KG1 (cell line): ENCODE results near the gene TENT4A.

ENCODE experiments used
- DNase-seq: peaks from one replicate; lab custom pipeline; 2025; lab: John Stamatoyannopoulos, UW

Gene TENT4A

DNA sequence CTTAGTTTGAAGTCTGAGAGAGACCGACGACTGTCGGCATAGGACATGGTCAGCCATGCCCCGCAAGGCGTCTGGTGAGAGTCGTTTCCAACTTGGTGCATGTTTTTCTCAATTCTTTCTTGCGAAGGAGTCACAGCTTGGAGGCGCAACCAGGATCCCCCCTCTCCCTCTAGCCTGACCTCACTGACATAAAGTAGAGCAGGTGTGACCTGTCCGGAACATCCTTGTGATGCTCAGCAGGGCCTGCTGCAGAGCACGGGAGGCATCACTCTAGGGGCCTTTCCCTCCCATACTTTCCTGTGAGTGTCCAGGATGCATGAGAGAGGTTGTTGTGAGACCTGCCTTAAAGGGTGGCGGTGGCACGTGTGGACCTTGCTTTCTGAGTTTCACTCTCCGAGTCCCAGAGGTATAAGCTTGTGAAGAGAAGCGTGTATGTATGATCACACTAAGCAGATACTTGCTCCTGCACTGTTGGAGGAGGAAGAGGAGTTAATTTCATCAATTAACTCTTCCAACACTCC lies 5.0 kb downstream of the TENT4A start:
- no peak for DNase-seq

- DNase-seq, result no peak
These were observed 5.5 kb downstream of the TENT4A start for GRCh38 chr5:6718718-6719117.

DNA sequence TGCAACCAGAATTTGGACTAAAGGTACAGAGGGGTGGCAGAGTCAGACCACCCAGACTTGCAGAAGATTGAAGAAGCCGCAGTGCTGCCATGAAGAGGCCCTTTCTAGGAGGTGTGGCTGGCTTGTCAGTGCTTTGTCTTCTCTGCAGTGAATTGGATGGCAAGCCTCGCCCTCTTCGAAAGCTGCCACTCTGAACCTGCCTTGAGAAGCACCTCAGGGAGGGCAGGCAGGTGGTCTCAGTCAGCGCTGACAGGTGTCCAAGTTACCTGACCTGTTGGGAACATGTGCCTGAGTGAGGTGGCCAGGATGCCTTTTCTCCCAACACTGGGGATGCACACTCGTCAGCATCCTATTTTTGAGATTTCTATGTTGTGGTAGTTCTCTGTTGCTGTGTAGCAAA lies 6.2 kb downstream of the TENT4A start:
- DNase-seq, result no peak

DNA sequence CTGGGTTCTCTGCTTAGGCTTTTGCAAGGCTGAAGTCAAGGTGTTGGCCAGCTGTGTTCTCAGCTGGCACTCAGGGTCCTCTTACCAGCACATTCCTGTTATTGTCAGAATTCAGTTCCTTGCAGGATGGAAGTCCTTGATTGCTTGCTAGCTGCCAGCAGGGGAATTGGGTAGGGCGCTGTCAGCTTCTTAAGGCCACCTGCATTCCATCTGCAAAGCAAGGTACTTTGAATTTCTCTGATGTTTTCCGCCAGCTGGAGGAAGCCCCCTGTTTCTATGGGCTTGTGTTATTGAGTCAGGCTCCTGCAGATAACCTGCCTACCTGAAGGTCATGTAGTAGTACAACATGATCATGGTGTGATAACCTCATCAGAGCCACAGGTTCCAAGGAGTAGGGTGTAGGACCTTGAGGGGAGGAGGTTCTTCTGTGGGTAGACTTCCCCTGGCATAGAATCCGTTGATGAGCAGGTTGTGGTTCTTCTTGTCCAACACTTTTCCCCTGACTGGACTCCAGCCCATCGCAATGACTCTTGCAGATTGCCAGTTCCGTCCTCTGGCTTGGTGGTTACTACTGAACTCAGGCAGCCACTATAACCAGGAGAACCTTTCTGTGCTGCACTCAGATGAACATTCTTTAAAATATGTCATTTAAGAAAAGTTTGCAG lies 6.8 kb downstream of the TENT4A start:
- no peak for DNase-seq

GRCh38 chr5:6720561-6720921 lies 7.3 kb downstream of the TENT4A start:
- DNase-seq, result no peak

- no peak for DNase-seq
These were observed 8.2 kb downstream of the TENT4A start for GRCh38 chr5:6721442-6721841.

DNA sequence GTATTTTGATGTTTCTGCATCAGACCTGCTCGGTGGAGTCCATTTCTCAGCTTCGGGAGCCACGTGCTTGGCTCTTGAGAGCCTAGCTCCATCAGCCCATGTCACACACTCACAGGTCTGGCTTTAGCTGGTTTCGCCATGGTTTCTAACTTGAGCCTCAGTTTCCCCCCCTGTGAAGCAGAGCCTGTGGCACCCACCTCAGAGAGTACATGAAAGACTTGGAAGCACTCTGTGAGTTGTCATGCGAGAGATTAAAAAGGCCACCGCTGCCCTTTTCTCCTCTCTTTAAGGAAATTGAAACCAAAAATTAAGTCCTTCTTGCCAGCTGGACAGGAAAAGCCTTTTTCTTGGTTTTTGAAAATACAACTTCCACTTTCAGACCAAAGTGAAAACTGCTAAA lies 8.8 kb downstream of the TENT4A start:
- DNase-seq, result no peak

DNA sequence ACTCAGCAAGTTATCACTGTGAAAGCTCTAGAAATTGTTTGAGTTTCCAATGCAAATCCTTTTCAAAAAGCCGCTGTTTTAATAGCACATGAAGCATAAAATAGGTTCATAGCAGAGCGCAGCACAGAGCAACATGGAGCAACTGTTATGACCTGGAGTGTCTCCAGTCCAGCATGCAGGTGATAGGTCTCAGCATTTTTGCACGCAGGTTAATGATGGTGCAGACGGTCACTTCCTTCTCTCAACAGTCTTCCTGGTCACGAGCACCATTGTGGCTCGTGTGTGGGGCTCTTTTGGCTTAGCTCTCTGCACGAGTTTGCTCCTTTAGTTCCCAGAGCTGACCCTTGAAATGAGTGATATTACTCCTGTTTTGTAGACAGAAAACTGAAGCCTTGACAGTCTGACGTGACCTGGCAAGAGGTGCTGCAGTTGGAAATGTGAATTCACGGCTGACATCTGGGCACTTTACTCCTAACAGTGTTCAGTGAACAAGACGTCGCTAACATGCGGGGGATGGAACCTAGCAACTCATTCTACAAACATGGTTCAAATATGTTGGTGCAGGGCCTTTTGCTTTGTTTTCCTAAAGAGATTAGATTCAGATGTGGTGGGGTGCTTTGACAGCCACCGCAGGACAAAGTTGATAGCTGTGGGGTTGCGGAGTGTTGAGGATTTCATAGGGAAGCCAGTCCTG lies 10.0 kb downstream of the TENT4A start:
- DNase-seq, result no peak

DNA sequence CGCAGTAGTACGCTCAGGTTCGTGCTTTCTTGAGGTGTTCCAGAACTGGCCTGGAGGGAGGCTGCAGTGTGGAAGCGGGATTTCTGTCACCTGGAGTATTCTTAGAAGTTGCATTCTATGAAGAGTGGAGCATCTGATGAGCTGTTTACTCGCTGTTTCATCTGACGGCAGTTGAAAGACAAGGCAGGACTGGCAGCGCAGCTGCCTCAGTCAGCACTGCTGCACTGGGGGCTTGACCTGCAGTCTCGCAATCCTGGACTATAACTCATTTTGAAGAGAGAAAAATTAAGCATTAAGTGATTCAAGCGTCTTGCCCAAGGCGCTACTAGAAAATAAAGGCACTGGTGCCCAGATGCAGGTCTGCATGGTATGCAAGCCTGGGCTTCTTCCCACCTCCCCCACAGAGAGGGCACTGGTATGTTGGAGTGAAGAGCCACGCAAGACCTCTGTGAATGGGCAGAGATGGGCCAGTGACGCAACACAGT lies 10.6 kb downstream of the TENT4A start:
- DNase-seq, result no peak

GRCh38 chr5:6724321-6724929 lies 11.2 kb downstream of the TENT4A start:
- no peak for DNase-seq

- no peak for DNase-seq
These were observed 12.2 kb downstream of the TENT4A start for GRCh38 chr5:6725421-6725820.

DNA sequence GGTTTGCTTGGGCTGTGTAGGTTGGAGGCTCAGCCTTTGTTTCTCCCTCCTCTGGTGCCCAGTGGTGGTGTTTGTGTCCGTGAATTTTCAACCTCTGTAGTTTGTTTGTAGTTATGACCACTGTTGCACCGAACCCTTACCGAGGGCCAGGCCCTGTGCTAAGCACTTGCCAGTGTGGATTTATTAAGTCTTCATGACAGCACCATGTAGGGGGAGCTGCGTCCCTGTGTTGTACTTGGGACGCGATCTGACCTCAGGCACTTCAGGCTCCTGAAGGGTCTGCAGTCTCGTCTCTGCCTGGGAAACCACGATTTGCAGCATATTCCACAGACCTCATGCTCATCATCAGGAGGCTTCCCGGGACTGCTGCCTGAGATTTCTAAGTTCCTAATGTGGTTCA lies 12.8 kb downstream of the TENT4A start:
- DNase-seq, result no peak

GRCh38 chr5:6727231-6727630 lies 14.0 kb downstream of the TENT4A start:
- DNase-seq, result no peak

DNA sequence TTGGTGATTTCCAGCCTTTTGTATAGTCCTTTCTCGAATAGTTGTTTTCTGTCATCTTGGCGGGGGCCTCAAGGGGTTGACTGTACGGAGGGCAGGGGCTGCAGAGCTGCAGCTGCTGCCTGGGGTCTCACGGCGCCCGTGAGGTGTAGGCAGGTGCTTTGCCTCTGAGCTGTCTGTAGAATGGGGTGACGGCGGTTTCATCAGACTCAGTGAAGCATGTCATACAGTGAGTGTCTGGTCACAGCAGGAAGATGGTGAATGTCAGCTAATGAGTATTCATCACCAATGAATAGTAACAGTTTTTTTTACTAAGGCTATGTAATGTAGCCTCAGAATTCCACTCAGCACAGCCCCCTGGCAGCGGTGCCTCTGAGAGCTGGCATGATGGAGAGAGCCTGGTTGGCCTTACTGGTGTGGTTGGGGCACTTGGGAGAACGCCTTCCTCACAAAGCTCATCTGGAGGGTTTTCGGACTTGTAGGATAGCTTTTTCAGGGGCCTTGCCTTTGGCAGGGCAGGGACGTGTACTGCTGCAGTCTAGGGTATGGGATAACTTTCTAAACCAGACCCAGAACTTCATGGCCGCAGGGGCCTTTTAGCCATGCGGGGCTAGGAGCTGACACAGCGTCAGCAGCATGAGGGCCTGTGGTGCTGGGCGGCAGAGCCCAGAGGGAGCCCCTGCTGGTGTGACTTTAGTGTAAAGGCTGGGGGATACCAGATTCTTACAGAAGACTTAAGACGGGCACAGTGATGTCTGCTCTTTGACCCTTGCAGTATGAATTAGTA lies 15.0 kb downstream of the TENT4A start:
- no peak for DNase-seq

GRCh38 chr5:6728795-6729183 lies 15.6 kb downstream of the TENT4A start:
- no peak for DNase-seq

DNA sequence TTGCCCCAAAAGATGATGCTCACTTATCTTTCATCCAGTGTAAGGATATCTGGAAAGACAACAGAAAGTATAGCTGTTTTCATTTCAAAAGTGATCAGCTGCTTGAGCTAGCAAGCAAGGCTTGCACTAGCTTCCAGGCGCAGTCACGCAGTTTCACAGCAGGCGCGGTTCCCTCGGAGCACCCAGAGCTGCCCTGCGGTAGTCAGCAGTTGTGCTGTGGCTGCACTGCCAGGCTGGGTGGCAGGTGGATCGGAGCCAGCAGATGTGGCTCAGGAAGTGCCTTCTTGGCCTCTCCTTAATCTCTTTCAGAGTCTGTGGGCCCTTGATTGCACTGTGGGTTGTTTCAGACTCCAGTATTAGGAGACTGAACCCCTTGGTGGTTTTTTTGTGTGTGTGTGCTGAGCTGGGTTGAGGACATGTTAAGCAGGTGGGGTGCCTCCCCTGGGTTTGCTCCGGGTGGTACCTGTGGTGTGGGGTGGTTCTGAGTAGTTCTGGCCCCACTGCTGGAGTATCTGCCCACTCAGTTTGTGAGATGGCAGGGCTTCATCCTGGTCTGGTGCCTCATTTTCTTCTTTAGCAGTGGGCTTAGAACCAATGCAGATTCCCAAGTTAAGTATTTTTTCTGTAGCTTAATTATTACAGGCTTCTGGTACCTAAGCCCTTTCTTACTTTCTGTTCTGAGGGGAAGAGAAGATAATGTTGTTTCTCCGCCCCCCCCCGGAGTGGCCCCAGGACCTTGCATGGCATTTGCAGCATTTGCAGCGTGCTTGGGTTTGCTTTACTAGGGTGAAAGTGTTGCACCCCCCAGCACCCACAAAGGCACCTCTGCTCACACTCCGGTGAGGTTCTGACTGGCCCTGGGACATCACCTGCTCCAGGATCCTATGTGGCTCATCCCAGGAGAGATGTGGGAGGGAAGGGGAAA lies 16.4 kb downstream of the TENT4A start:
- DNase-seq, result no peak

GRCh38 chr5:6730407-6730806 lies 17.2 kb downstream of the TENT4A start:
- DNase-seq, result no peak

DNA sequence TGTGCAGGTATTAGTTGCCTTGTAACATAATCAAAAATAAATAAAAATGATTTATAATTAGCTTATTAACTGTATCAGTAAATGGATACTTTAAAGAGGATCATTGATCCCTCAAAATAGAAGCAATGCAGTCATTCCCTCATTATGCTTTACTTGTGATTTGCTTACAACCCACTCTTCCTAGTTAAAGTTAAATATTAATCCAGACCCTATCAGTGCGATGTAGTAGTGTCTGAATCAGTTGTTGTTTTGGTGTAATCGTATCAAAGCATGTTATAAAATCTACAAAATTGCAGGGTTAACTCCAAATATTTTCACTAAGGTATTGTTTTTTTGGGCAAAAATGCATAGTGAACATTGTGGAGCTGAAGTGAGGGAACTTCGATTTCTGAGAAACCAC lies 17.6 kb downstream of the TENT4A start:
- DNase-seq, result no peak

DNA sequence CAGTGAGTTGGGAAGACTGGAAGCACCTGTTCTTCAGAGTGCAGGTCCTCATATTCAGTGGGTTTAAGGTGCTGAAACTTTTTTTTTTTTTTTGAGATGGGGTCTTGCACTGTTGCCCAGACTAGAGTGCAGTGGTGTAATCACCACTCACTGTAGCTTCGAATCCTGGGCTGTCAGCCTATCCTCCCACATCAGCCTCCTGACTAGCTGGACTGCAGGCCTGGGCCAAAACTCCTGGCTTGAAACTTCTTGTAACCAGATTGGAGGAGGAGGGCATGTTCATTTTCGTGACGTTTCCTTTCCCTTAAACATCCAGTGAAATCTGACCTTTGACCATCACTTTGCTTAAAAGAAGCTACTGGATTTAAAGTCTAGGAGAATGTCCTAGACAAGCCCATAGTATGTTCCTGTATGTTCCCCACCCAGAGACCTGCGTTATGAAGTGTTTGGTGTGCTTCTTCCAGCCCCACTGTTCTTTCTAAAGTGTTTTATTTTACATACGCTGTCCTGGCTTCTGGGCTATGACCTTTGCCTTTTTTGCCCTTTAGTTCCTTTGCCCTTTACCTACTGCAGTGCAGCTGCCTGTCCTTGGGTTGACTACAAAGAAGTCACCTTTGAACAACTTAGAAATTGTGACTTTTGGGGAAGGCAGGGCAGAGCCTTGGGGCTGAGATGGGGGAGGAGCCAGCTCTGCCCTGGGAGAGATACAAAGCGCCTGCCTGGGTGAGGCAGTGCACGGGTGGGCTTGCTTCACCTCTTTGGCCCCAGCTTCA lies 18.4 kb downstream of the TENT4A start:
- DNase-seq, result no peak

DNA sequence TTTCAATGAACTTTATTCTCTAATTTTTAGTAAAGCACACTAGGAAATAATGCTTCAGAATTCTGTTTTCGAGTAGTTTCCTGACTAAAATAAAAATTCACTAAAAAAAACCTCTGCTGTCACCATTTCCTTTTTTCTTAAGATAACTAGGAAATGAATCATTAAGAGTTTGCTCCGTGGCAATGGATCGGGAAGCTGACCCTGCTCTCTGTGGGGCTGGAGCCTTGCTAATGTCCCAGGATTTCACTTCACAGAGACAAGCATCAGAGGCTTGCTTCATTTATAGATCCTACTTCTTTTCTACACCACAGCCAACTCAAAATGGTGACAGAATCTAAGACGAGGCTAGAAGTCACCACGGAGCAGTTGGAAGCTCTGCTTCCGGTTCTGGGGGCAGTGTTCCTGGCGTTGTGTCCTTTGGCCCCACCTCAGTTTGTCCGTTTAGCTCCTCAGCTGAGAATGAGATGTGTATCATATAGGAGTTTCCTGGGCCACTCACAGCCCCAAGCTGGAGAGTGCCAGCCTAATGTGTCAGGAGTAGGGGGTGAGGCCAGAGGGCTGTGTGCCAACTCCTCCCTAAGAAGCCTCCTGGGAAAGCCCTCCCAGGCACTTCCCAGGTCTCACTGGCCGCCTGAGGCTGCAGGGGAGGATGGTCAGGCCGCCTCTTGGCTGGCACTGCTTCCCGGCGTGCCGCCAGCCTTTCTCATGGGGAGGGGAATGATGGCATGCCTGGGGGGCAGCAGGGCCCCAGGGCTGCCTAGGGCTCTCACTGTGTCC lies 19.6 kb downstream of the TENT4A start:
- DNase-seq, result no peak
